HepG2 (cell line): ENCODE measurements around the gene APOBEC3B. TPM values are rescaled to one million over a fixed set of nuclear protein-coding genes. Genes with fewer than 3 reads are reported as not detected.

Experiments used
- ATAC-seq: fragments of 200-7000 bp; cut with Tn5 transposase; 3 replicates; pipeline ENCODE4 v1.9.1; 2020; ENCODE audit warnings: mild to moderate bottlenecking, moderate library complexity
- BruUV-seq: library from RNA; stranded (reverse); fragments of 400-500 nt; replicated peaks from 2 replicates; lab custom pipeline; 2021; lab: Mats Ljungman, UMichigan
- CTCF ChIA-PET: fragments of 300-600 bp; formaldehyde crosslinking; extraction: SDS; loops from one replicate; lab custom pipeline; 2021; ENCODE audit warnings: low total read pairs, inconsistent platforms, low intra/inter-chr PET ratio; lab: Yijun Ruan, JAX
- POLR2A ChIA-PET: fragments of 350-600 bp; sonication (Branson Sonifier 250); formaldehyde crosslinking; loops from one replicate; lab custom pipeline; 2020; ENCODE audit warnings: antibody characterized with exemption, inconsistent platforms; lab: Yijun Ruan, JAX
- DNase-seq: peaks from one replicate; pipeline ENCODE4 v3.0.0-alpha.2; 2015; ENCODE audit warnings: low spot score
- FAIRE-seq: peaks from 3 replicates; lab custom pipeline; 2011; peaks lifted over from hg19 to GRCh38; lab: Jason Lieb, UNC
- H2AFZ ChIP-seq: one replicate; pipeline ENCODE4 v1.6.1; 2011; ENCODE audit warnings: low read length, inconsistent platforms
- H3K27ac ChIP-seq: fragments of 300-600 bp; 3 replicates; pipeline ENCODE4 v1.8.0; 2011; ENCODE audit warnings: mixed run types, mild to moderate bottlenecking, mixed read lengths, low read length, inconsistent platforms; ENCODE audit not compliant: insufficient read depth; ENCODE audit errors: extremely low read length
- H3K27me3 ChIP-seq, 2 experiments: fragments of 200-600 bp in 1 of 2; 2 replicates in 1 of 2; 3 replicates in 1 of 2; pipeline versions ENCODE4 v1.6.0 to v1.8.0; 2011; ENCODE audit warnings: low read length in 2 of 2, mild to moderate bottlenecking in 2 of 2, moderate library complexity in 2 of 2, inconsistent platforms in 1 of 2; ENCODE audit not compliant: insufficient read depth in 2 of 2, control insufficient read depth in 1 of 2
- H3K36me3 ChIP-seq, 2 experiments: fragments of 200-600 bp in 1 of 2; replicated peaks in 1 of 2; 2 replicates in 1 of 2; 3 replicates in 1 of 2; pipeline versions ENCODE4 v1.5.1 to v1.8.0; 2011; ENCODE audit warnings: low read length in 2 of 2, inconsistent platforms in 1 of 2; ENCODE audit not compliant: insufficient read depth in 2 of 2, control insufficient read depth in 1 of 2
- H3K4me1 ChIP-seq: 2 replicates; pipeline ENCODE4 v1.5.1; 2012; ENCODE audit warnings: low read length, inconsistent platforms; ENCODE audit not compliant: insufficient read depth
- H3K4me2 ChIP-seq: 2 replicates; pipeline ENCODE4 v1.6.0; 2011; ENCODE audit warnings: low read depth, low read length, inconsistent platforms
- H3K4me3 ChIP-seq, 3 experiments: fragments of 200-600 bp in 1 of 3; sonication (generic), shearing (Covaris generic) in 1 of 3; replicated peaks in 1 of 3; 2 replicates each; pipeline ENCODE4 v1.5.1; 2011 to 2016; ENCODE audit warnings: low read length in 3 of 3, inconsistent platforms in 2 of 3, low read depth in 2 of 3, mild to moderate bottlenecking in 2 of 3, control low read depth in 1 of 3, mixed read lengths in 1 of 3; ENCODE audit not compliant: insufficient read depth in 1 of 3
- H3K79me2 ChIP-seq: one replicate; pipeline ENCODE4 v1.6.1; 2011; ENCODE audit warnings: low read length, inconsistent platforms; ENCODE audit not compliant: insufficient read depth
- H3K9ac ChIP-seq: 2 replicates; pipeline ENCODE4 v1.6.0; 2011; ENCODE audit warnings: mild to moderate bottlenecking, low read depth, low read length, inconsistent platforms; ENCODE audit not compliant: insufficient read depth
- H3K9me3 ChIP-seq: 2 replicates; pipeline ENCODE4 v1.5.1; 2012; ENCODE audit warnings: mild to moderate bottlenecking, low read length
- H4K20me1 ChIP-seq: 2 replicates; pipeline ENCODE4 v1.6.0; 2011; ENCODE audit warnings: inconsistent platforms, mild to moderate bottlenecking, low read length, moderate library complexity; ENCODE audit not compliant: insufficient read depth
- KAT7 ChIP-seq: IDR thresholded peaks from 2 replicates; pipeline ENCODE4 v1.6.1; 2018; ENCODE audit warnings: borderline replicate concordance, missing compliant biosample characterization
- KMT2A ChIP-seq: sonication (generic); formaldehyde crosslinking; IDR thresholded peaks from 2 replicates; pipeline ENCODE4 v1.4.0; 2020; ENCODE audit warnings: missing genetic modification reagents
- MLLT10 ChIP-seq: sonication (generic); formaldehyde crosslinking; IDR thresholded peaks from 2 replicates; pipeline ENCODE4 v1.4.0; 2020; ENCODE audit warnings: missing genetic modification reagents
- POLR2A ChIP-seq, 2 experiments: IDR thresholded peaks; 2 replicates each; pipeline ENCODE4 v1.6.1; 2011; ENCODE audit warnings: low read depth in 2 of 2, low read length in 2 of 2, mild to moderate bottlenecking in 1 of 2, moderate library complexity in 1 of 2; ENCODE audit not compliant: insufficient read depth in 1 of 2
- SNRNP70 ChIP-seq: fragments of 200-400 bp; formaldehyde crosslinking; IDR thresholded peaks from 2 replicates; pipeline ENCODE4 v1.6.1; 2017; ENCODE audit warnings: mild to moderate bottlenecking, low read depth, low read length, moderate library complexity
- TP53 ChIP-seq: sonication (generic); formaldehyde crosslinking; conservative IDR thresholded peaks from 2 replicates; pipeline ENCODE4 v1.4.0; 2020; ENCODE audit warnings: missing genetic modification reagents
- ZFP90 ChIP-seq: sonication (generic); formaldehyde crosslinking; IDR thresholded peaks from 2 replicates; pipeline ENCODE4 v1.8.0; 2022; ENCODE audit warnings: missing genetic modification reagents, mild to moderate bottlenecking, inconsistent platforms, borderline replicate concordance
- ZNF124 ChIP-seq: sonication (generic); formaldehyde crosslinking; IDR thresholded peaks from 2 replicates; pipeline ENCODE4 v1.4.0; 2020; ENCODE audit warnings: missing genetic modification reagents
- ZNF550 ChIP-seq: sonication (generic); formaldehyde crosslinking; IDR thresholded peaks from 2 replicates; pipeline ENCODE4 v1.4.0; 2020; ENCODE audit warnings: mild to moderate bottlenecking, missing genetic modification reagents, borderline replicate concordance
- ZNF782 ChIP-seq: sonication (generic); formaldehyde crosslinking; IDR thresholded peaks from 2 replicates; pipeline ENCODE4 v1.4.0; 2020; ENCODE audit warnings: missing genetic modification reagents, mild to moderate bottlenecking, borderline replicate concordance
- WGBS: methylation state at CpG from one replicate; pipeline ENCODE4 v1.1.6; 2017; ENCODE audit warnings: low lambda C conversion rate; 5-methylcytosine and 5-hydroxymethylcytosine counted together
- in situ Hi-C: cut with HindIII; loops from 2 replicates; pipeline ENCODE4 v1.10.0; 2017; ENCODE audit warnings: low pct_unique_long_range_greater_than_20kb; ENCODE audit not compliant: extremely low pct_ligation_motif_present
- intact Hi-C: fragments of 100-400 bp; cut with micrococcal nuclease; formaldehyde crosslinking; loops from one replicate; pipeline ENCODE4 v1.10.0; 2022; ENCODE audit not compliant: unreplicated experiment
- polyA plus RNA-seq, 8 experiments: library from polyadenylated mRNA; depleted of rRNA in 3 of 8; stranded (reverse) in 7 of 8; unstranded in 1 of 8; fragments of >200 nt; fragmentation: Illumina TruSeq in 4 of 8; extraction: Trizol in 4 of 8; gene quantifications; 2 replicates each; pipeline versions ENCODE4 v1.2.1 to v1.2.3, GENCODE V29; 2011 to 2016; ENCODE audit warnings: low read depth in 4 of 8, missing spikeins in 1 of 8, mixed read lengths in 1 of 8; ENCODE audit not compliant: insufficient read depth in 1 of 8
- total RNA-seq, 5 experiments: library from RNA; depleted of rRNA; stranded (reverse); fragments of >200 nt; fragmentation: Illumina TruSeq; extraction: Trizol; gene quantifications; 2 replicates each; pipeline ENCODE4 v1.2.3, GENCODE V29; 2016; ENCODE audit warnings: low read depth in 1 of 5
- TF ChIP-seq, protein P1 (sequence below): conservative IDR thresholded peaks from 2 replicates; pipeline ENCODE4 v1.6.1; 2018; ENCODE audit warnings: missing genetic modification reagents
- TF ChIP-seq, protein P2 (sequence below): IDR thresholded peaks from 2 replicates; pipeline ENCODE4 v1.6.1; 2016; ENCODE audit warnings: missing genetic modification reagents, missing compliant biosample characterization

APOBEC3B gene
- total and polyA plus RNA-seq, 2 of the 13 experiments (the other 11 are each of a cell fraction or from before 2014, with no cell fraction given) = 6.7 to 8.8 TPM

DNA sequence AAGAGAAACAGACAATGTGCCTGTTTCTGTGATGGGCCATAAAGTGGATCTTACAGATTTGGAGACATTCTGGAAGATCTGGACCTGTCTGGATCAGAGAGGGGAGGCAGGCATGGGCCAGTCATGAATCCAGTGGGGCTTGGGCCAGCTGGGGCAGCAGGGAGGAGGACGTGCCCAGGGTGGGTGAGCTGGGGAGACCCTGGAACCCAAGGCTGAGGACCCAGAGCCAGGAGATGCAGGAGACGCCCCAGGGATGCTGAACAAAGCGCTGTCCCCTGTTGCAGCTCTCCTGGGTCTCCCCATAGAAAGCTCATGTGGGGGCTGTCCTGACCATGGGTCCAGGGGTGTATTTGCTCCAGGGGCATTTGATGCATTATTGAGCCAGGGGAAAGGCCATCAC, 26.2 kb upstream of the APOBEC3B start:
- ATAC-seq (no peak), DNase-seq (no peak), FAIRE-seq (no peak)
- in situ Hi-C loops (no loop called here), intact Hi-C loops (no loop called here)
- no peak overlapping the region for H2AFZ ChIP-seq
- TF ChIP-seq ZNF550 (no peak), MLLT10 (CRISPR knock-in tag) (no peak), KMT2A (CRISPR knock-in tag) (no peak), TP53 (CRISPR knock-in tag) (no peak), SNRNP70 (no peak), POLR2A (IDR thresholded peaks at IDR 0.05; ENCODE audit: insufficient read depth in 1 of 2, low read depth in 2 of 2, low read length in 2 of 2) (no peak), ZNF782 (CRISPR knock-in tag) (no peak), ZFP90 (no peak), ZNF124 (CRISPR knock-in tag) (no peak), KAT7 (CRISPR knock-in tag) (no peak)
- TF ChIP-seq, protein P1, sequence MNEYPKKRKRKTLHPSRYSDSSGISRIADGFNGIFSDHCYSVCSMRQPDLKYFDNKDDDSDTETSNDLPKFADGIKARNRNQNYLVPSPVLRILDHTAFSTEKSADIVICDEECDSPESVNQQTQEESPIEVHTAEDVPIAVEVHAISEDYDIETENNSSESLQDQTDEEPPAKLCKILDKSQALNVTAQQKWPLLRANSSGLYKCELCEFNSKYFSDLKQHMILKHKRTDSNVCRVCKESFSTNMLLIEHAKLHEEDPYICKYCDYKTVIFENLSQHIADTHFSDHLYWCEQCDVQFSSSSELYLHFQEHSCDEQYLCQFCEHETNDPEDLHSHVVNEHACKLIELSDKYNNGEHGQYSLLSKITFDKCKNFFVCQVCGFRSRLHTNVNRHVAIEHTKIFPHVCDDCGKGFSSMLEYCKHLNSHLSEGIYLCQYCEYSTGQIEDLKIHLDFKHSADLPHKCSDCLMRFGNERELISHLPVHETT (CRISPR knock-in tag) = no peak
- TF ChIP-seq, protein P2, sequence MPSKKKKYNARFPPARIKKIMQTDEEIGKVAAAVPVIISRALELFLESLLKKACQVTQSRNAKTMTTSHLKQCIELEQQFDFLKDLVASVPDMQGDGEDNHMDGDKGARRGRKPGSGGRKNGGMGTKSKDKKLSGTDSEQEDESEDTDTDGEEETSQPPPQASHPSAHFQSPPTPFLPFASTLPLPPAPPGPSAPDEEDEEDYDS (CRISPR knock-in tag) = no peak
- CTCF ChIA-PET = no interaction called here
- no TSS peak for BruUV-seq
- no peak overlapping the region for H3K9ac ChIP-seq
- peaks cover 1 to 22% of the 10 kb centered on the region in 2 experiments for H3K27me3 ChIP-seq
- no peak overlapping the region for H3K4me2 ChIP-seq
- no peaks in the 10 kb centered on the region for H3K36me3 ChIP-seq
- no peak overlapping the region for H3K4me3 ChIP-seq
- H4K20me1 ChIP-seq = no peaks in the 10 kb centered on the region
- WGBS = 60% methylated on average over 2 of the region's 3 CpGs
- H3K9me3 ChIP-seq = no peaks in the 10 kb centered on the region
- H3K79me2 ChIP-seq = no peaks in the 10 kb centered on the region
- no peak overlapping the region for H3K27ac ChIP-seq
- POLR2A ChIA-PET = no interaction called here
- peaks cover 18% of the 10 kb centered on the region for H3K4me1 ChIP-seq
